Neural crest cell (in vitro differentiated cells): ENCODE results near the gene CRB2. TPM values are rescaled to one million over a fixed set of nuclear protein-coding genes. Genes with fewer than 3 reads are reported as not detected.

Experiments
- DNase-seq: peaks from one replicate; pipeline ENCODE4 v3.0.0; 2021; ENCODE audit warnings: low read depth, mixed read lengths, low spot score
- H3K27ac Mint-ChIP-seq: one replicate; pipeline ENCODE4 v1.8.0; 2021; ENCODE audit warnings: mild to moderate bottlenecking, mixed read lengths; ENCODE audit not compliant: unreplicated experiment
- H3K27me3 Mint-ChIP-seq: 2 replicates; pipeline ENCODE4 v1.8.0; 2021; ENCODE audit warnings: low read depth, mild to moderate bottlenecking, mixed read lengths
- H3K36me3 Mint-ChIP-seq: 2 replicates; pipeline ENCODE4 v1.8.0; 2021; ENCODE audit warnings: low read depth, mild to moderate bottlenecking, mixed read lengths
- H3K4me1 Mint-ChIP-seq: 2 replicates; pipeline ENCODE4 v1.8.0; 2021; ENCODE audit warnings: mixed read lengths
- H3K4me3 Mint-ChIP-seq: one replicate; pipeline ENCODE4 v1.8.0; 2021; ENCODE audit warnings: mild to moderate bottlenecking, mixed read lengths
- H3K9me3 Mint-ChIP-seq: 2 replicates; pipeline ENCODE4 v1.8.0; 2021; ENCODE audit warnings: mixed read lengths
- CTCF ChIP-seq: fragments of 200-600 bp; sonication (generic); conservative IDR thresholded peaks from 2 replicates; pipeline ENCODE4 v1.5.0; 2021; ENCODE audit warnings: antibody characterized with exemption, mild to moderate bottlenecking
- total RNA-seq: library from RNA; stranded (reverse); gene quantifications from 2 replicates; pipeline ENCODE4 v1.2.1, GENCODE V29; 2021

CRB2 gene
- total RNA-seq, 1 donor from 2014 or later = 80.5 TPM

DNA sequence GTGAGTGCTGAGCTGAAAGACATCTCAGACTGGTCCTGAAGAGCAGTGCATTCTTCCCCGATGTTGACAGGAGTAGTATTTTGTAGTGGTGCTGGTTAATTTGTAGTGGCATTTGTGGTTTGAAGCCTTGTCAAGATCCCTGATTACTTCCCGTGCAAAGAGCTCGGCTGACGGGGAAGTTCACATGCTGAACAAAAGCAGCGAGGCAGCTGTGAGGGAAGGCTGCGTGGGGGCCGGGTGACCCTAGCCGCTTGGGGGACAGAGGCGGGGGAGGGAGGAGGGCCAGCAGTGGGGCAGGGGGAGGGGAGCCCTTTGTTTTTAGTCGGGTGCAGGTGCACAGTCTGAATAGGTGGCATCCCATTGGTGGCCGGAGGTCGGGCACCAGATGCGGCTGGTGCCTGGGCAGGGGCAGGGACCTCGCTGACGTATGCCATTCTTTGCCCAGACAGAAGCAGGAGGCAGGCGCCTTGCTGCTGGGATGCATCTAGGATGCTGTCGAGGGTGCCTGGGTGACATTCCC, 64.7 kb downstream of the CRB2 start:
- Mint-ChIP-seq H3K4me1 (peaks cover 61% of the 10 kb centered on the region), H3K27ac (peak overlapping the region; percentile 65), H3K36me3 (no peaks in the 10 kb centered on the region), H3K4me3 (peak overlapping the region; percentile 78), H3K9me3 (no peaks in the 10 kb centered on the region), H3K27me3 (no peaks in the 10 kb centered on the region)
- TF ChIP-seq CTCF = no peak
- no peak for DNase-seq

GRCh38 chr9:123421186-123421585, 65.2 kb downstream of the CRB2 start:
- Mint-ChIP-seq H3K4me1 (peaks cover 59% of the 10 kb centered on the region), H3K4me3 (no peak overlapping the region), H3K27ac (no peak overlapping the region), H3K27me3 (no peaks in the 10 kb centered on the region), H3K36me3 (no peaks in the 10 kb centered on the region), H3K9me3 (no peaks in the 10 kb centered on the region)
- no peak for TF ChIP-seq CTCF
- no peak for DNase-seq

DNA sequence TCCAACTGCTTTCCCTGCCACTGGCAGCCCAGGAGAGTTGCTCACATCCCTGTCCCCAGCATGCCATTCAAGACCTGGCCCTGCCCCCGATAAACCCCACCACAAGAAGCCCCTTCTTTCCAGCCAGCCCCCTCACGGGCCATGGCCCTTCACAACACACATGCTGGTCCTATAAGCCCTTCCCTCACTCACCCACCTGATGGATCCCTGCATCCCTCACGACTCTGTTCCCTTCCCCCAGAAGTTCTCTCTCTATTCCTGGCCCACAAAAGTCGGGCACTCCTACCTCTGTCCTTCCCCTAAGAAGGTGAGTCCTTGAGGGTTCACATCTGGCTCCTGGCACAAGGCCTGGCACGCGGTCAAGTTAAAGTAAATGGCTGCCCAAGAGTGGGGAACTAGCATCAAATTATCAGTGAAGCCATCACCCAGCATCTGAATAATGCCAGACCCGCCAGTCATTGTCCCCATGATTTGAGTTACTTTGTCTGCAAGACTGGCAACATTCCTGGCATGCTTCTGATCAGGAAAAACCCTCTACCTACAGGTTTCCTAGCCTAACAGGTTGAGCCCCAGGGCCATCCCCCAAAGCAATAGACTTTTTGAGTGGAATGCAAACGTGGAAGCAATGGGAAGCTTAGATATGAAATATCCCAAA, 65.9 kb downstream of the CRB2 start:
- Mint-ChIP-seq H3K27me3 (no peaks in the 10 kb centered on the region), H3K36me3 (no peaks in the 10 kb centered on the region), H3K27ac (no peak overlapping the region), H3K4me1 (peaks cover 54% of the 10 kb centered on the region), H3K4me3 (no peak overlapping the region), H3K9me3 (no peaks in the 10 kb centered on the region)
- TF ChIP-seq CTCF = no peak
- no peak for DNase-seq

DNA sequence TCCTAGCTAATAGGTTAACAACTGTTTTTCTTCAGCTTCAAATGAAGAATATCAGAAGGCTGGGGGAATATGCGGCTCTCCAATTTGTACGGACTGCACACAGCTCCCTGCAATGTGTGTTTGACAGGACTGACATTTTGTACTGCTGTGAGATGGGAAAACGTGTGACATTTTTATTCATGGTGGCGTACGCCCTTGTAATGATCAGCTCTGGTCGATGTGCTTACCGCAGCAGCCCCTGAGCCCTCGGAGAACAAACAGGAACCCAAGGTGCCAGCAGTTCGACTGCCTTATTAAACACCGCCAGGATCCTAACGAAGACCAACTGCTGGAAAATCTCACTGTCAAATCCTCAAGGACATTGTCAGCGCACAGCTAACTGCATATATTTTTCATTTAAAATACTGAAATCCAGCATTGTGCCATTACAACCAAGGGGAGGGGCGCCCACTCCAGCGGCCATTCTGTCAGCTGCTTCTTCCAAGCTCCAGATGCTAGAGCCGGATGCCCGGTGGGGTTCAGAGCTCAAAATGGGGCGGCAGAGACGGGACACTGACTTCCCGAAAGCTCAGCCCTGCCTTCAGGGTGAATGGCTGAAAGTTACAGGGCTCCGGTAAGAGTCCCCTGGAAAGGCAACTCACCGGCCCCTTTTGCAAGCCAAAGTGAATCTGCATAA, 66.8 kb downstream of the CRB2 start:
- no peak for DNase-seq
- no peaks in the 10 kb centered on the region for H3K36me3 Mint-ChIP-seq
- no peak for TF ChIP-seq CTCF
- no peak overlapping the region for H3K4me3 Mint-ChIP-seq
- no peaks in the 10 kb centered on the region for H3K27me3 Mint-ChIP-seq
- no peak overlapping the region for H3K27ac Mint-ChIP-seq
- peaks cover 48% of the 10 kb centered on the region for H3K4me1 Mint-ChIP-seq
- H3K9me3 Mint-ChIP-seq = no peaks in the 10 kb centered on the region

GRCh38 chr9:123423311-123423640, 67.3 kb downstream of the CRB2 start:
- TF ChIP-seq CTCF = no peak
- DNase-seq = no peak
- no peak overlapping the region for H3K4me3 Mint-ChIP-seq
- H3K27ac Mint-ChIP-seq = no peak overlapping the region
- H3K4me1 Mint-ChIP-seq = peaks cover 43% of the 10 kb centered on the region
- no peaks in the 10 kb centered on the region for H3K27me3 Mint-ChIP-seq
- H3K36me3 Mint-ChIP-seq = peaks cover 1% of the 10 kb centered on the region
- H3K9me3 Mint-ChIP-seq = no peaks in the 10 kb centered on the region
